Loucy (cell line): ENCODE results near the gene CTSK.

Experiments
- CTCF ChIP-seq: fragments of 200-600 bp; sonication (generic); conservative IDR thresholded peaks from 2 replicates; pipeline ENCODE4 v1.5.1; 2014; ENCODE audit warnings: mild to moderate bottlenecking, antibody characterized with exemption, low read length
- EZH2phosphoT487 ChIP-seq: fragments of 200-600 bp; IDR thresholded peaks from 2 replicates; pipeline ENCODE4 v1.6.1; 2018; ENCODE audit warnings: antibody characterized with exemption, mild to moderate bottlenecking, moderate library complexity, borderline replicate concordance

- peak; percentile 40; the same call in 1 of the 2 replicates for TF ChIP-seq CTCF
- TF ChIP-seq EZH2phosphoT487: no peak
Observed at GRCh38 chr1:150829751-150830150, 21.7 kb upstream of the CTSK start.
